ENCODE results near the gene FMNL3.

- TF ChIP-seq POLR2A (IDR thresholded peaks at IDR 0.05) (no peak), CTCF (IDR thresholded peaks at IDR 0.05) (no peak), POLR2AphosphoS5 (IDR thresholded peaks at IDR 0.05) (no peak), EP300 (IDR thresholded peaks at IDR 0.05) (no peak)
These were observed 43.1 kb upstream of the FMNL3 start for GRCh38 chr12:49750027-49750995.
